ENCODE measurements around the gene CS.

DNA sequence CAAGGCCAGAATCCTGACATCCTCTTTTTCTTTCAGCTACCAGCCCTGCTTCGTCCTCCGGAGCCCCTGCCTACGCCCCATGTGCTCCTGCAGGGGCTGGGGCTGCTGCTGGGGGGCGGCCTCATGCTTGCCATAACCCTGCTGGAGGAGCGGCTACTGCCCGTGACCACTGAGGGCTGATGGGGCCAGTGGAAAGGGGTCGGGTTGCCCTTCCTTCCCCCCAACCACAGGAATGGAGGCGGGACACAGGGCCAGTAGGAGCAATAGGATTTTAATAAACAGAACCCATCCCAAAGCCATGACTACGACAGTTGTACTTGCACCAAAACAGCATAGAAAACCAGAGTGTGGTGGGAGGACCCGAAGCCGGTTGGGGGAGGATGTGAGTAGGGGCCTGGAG, 62.6 kb downstream of the CS start:
- TF ChIP-seq GATA2 (IDR thresholded peaks at IDR 0.05; ENCODE audit: low read depth, low read length) (no peak), GATA3 (IDR thresholded peaks at IDR 0.05; ENCODE audit: low read depth, low read length) (no peak)
